HepG2 (cell line): ENCODE results near the gene NINJ2. TPM values are rescaled to one million over a fixed set of nuclear protein-coding genes. Genes with fewer than 3 reads are reported as not detected.

Source experiments
- ATAC-seq: fragments of 200-7000 bp; cut with Tn5 transposase; 3 replicates; pipeline ENCODE4 v1.9.1; 2020; ENCODE audit warnings: mild to moderate bottlenecking, moderate library complexity
- BruUV-seq: library from RNA; stranded (reverse); fragments of 400-500 nt; replicated peaks from 2 replicates; lab custom pipeline; 2021; lab: Mats Ljungman, UMichigan
- CTCF ChIA-PET: fragments of 300-600 bp; formaldehyde crosslinking; extraction: SDS; loops from one replicate; lab custom pipeline; 2021; ENCODE audit warnings: low total read pairs, inconsistent platforms, low intra/inter-chr PET ratio; lab: Yijun Ruan, JAX
- POLR2A ChIA-PET: fragments of 350-600 bp; sonication (Branson Sonifier 250); formaldehyde crosslinking; loops from one replicate; lab custom pipeline; 2020; ENCODE audit warnings: antibody characterized with exemption, inconsistent platforms; lab: Yijun Ruan, JAX
- DNase-seq: peaks from one replicate; pipeline ENCODE4 v3.0.0-alpha.2; 2015; ENCODE audit warnings: low spot score
- FAIRE-seq: peaks from 3 replicates; lab custom pipeline; 2011; peaks lifted over from hg19 to GRCh38; lab: Jason Lieb, UNC
- H2AFZ ChIP-seq: one replicate; pipeline ENCODE4 v1.6.1; 2011; ENCODE audit warnings: low read length, inconsistent platforms
- H3K27ac ChIP-seq: fragments of 300-600 bp; 3 replicates; pipeline ENCODE4 v1.8.0; 2011; ENCODE audit warnings: mixed run types, mild to moderate bottlenecking, mixed read lengths, low read length, inconsistent platforms; ENCODE audit not compliant: insufficient read depth; ENCODE audit errors: extremely low read length
- H3K27me3 ChIP-seq, 2 experiments: fragments of 200-600 bp in 1 of 2; 2 replicates in 1 of 2; 3 replicates in 1 of 2; pipeline versions ENCODE4 v1.6.0 to v1.8.0; 2011; ENCODE audit warnings: low read length in 2 of 2, mild to moderate bottlenecking in 2 of 2, moderate library complexity in 2 of 2, inconsistent platforms in 1 of 2; ENCODE audit not compliant: insufficient read depth in 2 of 2, control insufficient read depth in 1 of 2
- H3K36me3 ChIP-seq, 2 experiments: fragments of 200-600 bp in 1 of 2; replicated peaks in 1 of 2; 2 replicates in 1 of 2; 3 replicates in 1 of 2; pipeline versions ENCODE4 v1.5.1 to v1.8.0; 2011; ENCODE audit warnings: low read length in 2 of 2, inconsistent platforms in 1 of 2; ENCODE audit not compliant: insufficient read depth in 2 of 2, control insufficient read depth in 1 of 2
- H3K4me1 ChIP-seq: 2 replicates; pipeline ENCODE4 v1.5.1; 2012; ENCODE audit warnings: low read length, inconsistent platforms; ENCODE audit not compliant: insufficient read depth
- H3K4me2 ChIP-seq: 2 replicates; pipeline ENCODE4 v1.6.0; 2011; ENCODE audit warnings: low read depth, low read length, inconsistent platforms
- H3K4me3 ChIP-seq, 3 experiments: fragments of 200-600 bp in 1 of 3; sonication (generic), shearing (Covaris generic) in 1 of 3; replicated peaks in 1 of 3; 2 replicates each; pipeline ENCODE4 v1.5.1; 2011 to 2016; ENCODE audit warnings: low read length in 3 of 3, inconsistent platforms in 2 of 3, low read depth in 2 of 3, mild to moderate bottlenecking in 2 of 3, control low read depth in 1 of 3, mixed read lengths in 1 of 3; ENCODE audit not compliant: insufficient read depth in 1 of 3
- H3K79me2 ChIP-seq: one replicate; pipeline ENCODE4 v1.6.1; 2011; ENCODE audit warnings: low read length, inconsistent platforms; ENCODE audit not compliant: insufficient read depth
- H3K9ac ChIP-seq: 2 replicates; pipeline ENCODE4 v1.6.0; 2011; ENCODE audit warnings: mild to moderate bottlenecking, low read depth, low read length, inconsistent platforms; ENCODE audit not compliant: insufficient read depth
- H3K9me3 ChIP-seq: 2 replicates; pipeline ENCODE4 v1.5.1; 2012; ENCODE audit warnings: mild to moderate bottlenecking, low read length
- H4K20me1 ChIP-seq: 2 replicates; pipeline ENCODE4 v1.6.0; 2011; ENCODE audit warnings: inconsistent platforms, mild to moderate bottlenecking, low read length, moderate library complexity; ENCODE audit not compliant: insufficient read depth
- AHDC1 ChIP-seq: sonication (generic); formaldehyde crosslinking; IDR thresholded peaks from 2 replicates; pipeline ENCODE4 v1.5.1; 2020; ENCODE audit warnings: mild to moderate bottlenecking, missing genetic modification reagents, borderline replicate concordance
- ATF7 ChIP-seq, 2 experiments: fragments of 450-650 bp in 1 of 2; sonication (generic) in 1 of 2; formaldehyde crosslinking in 1 of 2; IDR thresholded peaks; 2 replicates each; pipeline versions ENCODE4 v1.4.0 to v1.6.1; 2016 to 2020; ENCODE audit warnings: antibody characterized with exemption in 1 of 2, mild to moderate bottlenecking in 1 of 2, missing genetic modification reagents in 1 of 2
- FOXK1 ChIP-seq: sonication (generic); formaldehyde crosslinking; IDR thresholded peaks from 2 replicates; pipeline ENCODE4 v1.4.0; 2020; ENCODE audit warnings: low read depth, missing genetic modification reagents, borderline replicate concordance
- PBX3 ChIP-seq: sonication (generic); formaldehyde crosslinking; IDR thresholded peaks from 2 replicates; pipeline ENCODE4 v1.8.1; 2023; ENCODE audit warnings: missing genetic modification reagents, inconsistent platforms, borderline replicate concordance
- ZFAT ChIP-seq: sonication (generic); formaldehyde crosslinking; conservative IDR thresholded peaks from 2 replicates; pipeline ENCODE4 v1.8.1; 2023; ENCODE audit warnings: missing genetic modification reagents, inconsistent platforms
- ZNF326 ChIP-seq: sonication (generic); formaldehyde crosslinking; IDR thresholded peaks from 2 replicates; pipeline ENCODE4 v1.4.0; 2020; ENCODE audit warnings: missing genetic modification reagents, borderline replicate concordance
- WGBS: methylation state at CpG from one replicate; pipeline ENCODE4 v1.1.6; 2017; ENCODE audit warnings: low lambda C conversion rate; 5-methylcytosine and 5-hydroxymethylcytosine counted together
- in situ Hi-C: cut with HindIII; loops from 2 replicates; pipeline ENCODE4 v1.10.0; 2017; ENCODE audit warnings: low pct_unique_long_range_greater_than_20kb; ENCODE audit not compliant: extremely low pct_ligation_motif_present
- intact Hi-C: fragments of 100-400 bp; cut with micrococcal nuclease; formaldehyde crosslinking; loops from one replicate; pipeline ENCODE4 v1.10.0; 2022; ENCODE audit not compliant: unreplicated experiment
- polyA plus RNA-seq, 8 experiments: library from polyadenylated mRNA; depleted of rRNA in 3 of 8; stranded (reverse) in 7 of 8; unstranded in 1 of 8; fragments of >200 nt; fragmentation: Illumina TruSeq in 4 of 8; extraction: Trizol in 4 of 8; gene quantifications; 2 replicates each; pipeline versions ENCODE4 v1.2.1 to v1.2.3, GENCODE V29; 2011 to 2016; ENCODE audit warnings: low read depth in 4 of 8, missing spikeins in 1 of 8, mixed read lengths in 1 of 8; ENCODE audit not compliant: insufficient read depth in 1 of 8
- total RNA-seq, 5 experiments: library from RNA; depleted of rRNA; stranded (reverse); fragments of >200 nt; fragmentation: Illumina TruSeq; extraction: Trizol; gene quantifications; 2 replicates each; pipeline ENCODE4 v1.2.3, GENCODE V29; 2016; ENCODE audit warnings: low read depth in 1 of 5

The NINJ2 gene
- total and polyA plus RNA-seq, 2 of the 13 experiments (the other 11 are each of a cell fraction or from before 2014, with no cell fraction given): 0.62 to 3.8 TPM

- TF ChIP-seq ATF7 (IDR thresholded peaks at IDR 0.05) (no peak), ATF7 (CRISPR knock-in tag; IDR thresholded peaks at IDR 0.05) (no peak), ZNF326 (no peak), AHDC1 (no peak), FOXK1 (CRISPR knock-in tag) (no peak), PBX3 (CRISPR knock-in tag) (no peak), ZFAT (no peak)
- H3K4me3 ChIP-seq: no peak overlapping the region
- no peak overlapping the region for H2AFZ ChIP-seq
- FAIRE-seq (no peak), DNase-seq (no peak), ATAC-seq (no peak)
- BruUV-seq: no TSS peak
- POLR2A ChIA-PET: no interaction called here
- H3K79me2 ChIP-seq: no peaks in the 10 kb centered on the region
- H3K36me3 ChIP-seq: no peaks in the 10 kb centered on the region
- in situ Hi-C loops (no loop called here), intact Hi-C loops (no loop called here)
- peaks cover 46% of the 10 kb centered on the region for H3K4me1 ChIP-seq
- CTCF ChIA-PET: no interaction called here
- H3K27ac ChIP-seq: no peak overlapping the region
- H3K27me3 ChIP-seq: peaks cover 2 to 18% of the 10 kb centered on the region in 2 experiments
- no peaks in the 10 kb centered on the region for H4K20me1 ChIP-seq
- no peaks in the 10 kb centered on the region for H3K9me3 ChIP-seq
- H3K4me2 ChIP-seq: no peak overlapping the region
- H3K9ac ChIP-seq: no peak overlapping the region
- 58% methylated on average over 2 of the region's 2 CpGs for WGBS
These were observed 2.8 kb upstream of the NINJ2 start for GRCh38 chr12:666066-666465.
